NCI-H187 (cell line): Measurements from ENCODE around the gene NDST3.
"Not testable (repeated sequence)": the region's sequence is repeated elsewhere in the genome, so short reads cannot be mapped to it uniquely, and the experiment has no call there.

Experiments
- DNase-seq, 2 experiments: peaks; one replicate each; lab custom pipeline; 2025; lab: John Stamatoyannopoulos, UW

The NDST3 gene

GRCh38 chr4:118180776-118181175, 146.5 kb downstream of the NDST3 start:
- DNase-seq = no peak

- no peak for DNase-seq
Observed at GRCh38 chr4:118190903-118191302, 156.6 kb downstream of the NDST3 start.

DNA sequence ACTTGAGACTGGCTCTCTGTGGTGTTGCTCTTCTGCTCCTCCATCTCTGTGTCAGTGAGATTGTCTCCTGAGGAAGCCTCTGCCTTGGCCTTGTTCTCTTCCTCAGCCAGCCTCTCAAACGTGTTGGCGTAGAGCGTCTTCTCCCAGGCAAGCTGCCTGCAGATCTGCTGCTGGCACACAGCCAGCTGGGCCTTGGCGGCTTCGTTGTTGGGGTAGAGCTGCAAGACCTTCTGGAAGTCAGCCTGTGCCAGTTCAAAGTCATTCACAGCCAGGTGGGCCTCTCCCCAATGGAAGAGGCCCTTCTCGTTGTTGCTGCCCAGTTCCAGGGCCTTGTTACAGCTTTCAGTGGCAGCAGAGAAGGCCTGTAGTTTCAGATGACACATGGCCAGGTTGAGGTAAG, 159.1 kb downstream of the NDST3 start:
- DNase-seq = no peak

GRCh38 chr4:118206627-118207026, 172.3 kb downstream of the NDST3 start:
- no peak for DNase-seq

GRCh38 chr4:118213101-118213500, 178.8 kb downstream of the NDST3 start:
- DNase-seq = no peak

DNA sequence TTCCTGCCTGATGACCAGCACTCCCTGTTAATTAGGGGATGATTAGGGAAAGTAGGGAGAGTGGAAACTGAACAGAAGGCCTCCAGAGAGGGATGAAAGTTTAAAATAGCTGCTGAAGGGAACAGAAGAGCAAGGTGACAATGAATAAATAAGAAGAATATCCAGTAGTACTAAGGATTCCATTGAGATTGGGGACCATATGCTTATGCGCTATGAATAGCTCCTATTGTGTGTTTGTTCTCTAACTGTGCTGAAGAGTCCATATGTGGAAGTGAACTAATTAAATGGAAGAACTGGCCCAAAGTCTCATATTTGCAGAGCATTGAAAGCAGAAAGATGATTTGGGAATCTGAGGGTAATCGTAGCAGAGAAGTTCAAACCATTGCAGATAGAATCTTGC, 181.5 kb downstream of the NDST3 start:
- no peak for DNase-seq

DNA sequence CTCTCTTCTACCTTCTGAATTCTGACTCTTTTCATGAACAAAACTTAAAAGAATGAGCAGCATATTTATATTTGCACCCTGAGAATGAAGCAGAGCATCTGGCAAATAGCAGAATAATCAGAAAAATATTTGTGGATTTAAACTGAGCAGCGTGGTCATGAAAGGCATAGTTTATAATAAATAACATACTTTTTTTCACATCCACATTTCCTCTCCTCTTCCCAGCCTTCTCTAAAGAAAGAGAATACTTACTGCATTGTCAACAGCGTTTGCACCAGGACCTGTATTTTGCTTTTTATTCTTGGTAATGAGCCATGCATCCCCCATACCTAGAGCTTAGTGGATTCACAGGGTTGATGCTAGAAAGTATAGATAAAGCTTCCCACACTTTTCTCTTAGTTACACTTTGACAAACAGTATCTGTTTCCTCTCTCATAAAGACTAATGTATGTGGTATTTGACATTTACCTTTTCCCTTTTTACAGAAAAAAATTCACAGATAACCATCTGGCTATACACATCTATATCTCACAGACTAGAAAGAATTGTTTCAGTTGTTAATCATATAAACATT, 187.0 kb downstream of the NDST3 start:
- DNase-seq = no peak

- no peak for DNase-seq
Observed at GRCh38 chr4:118224243-118224829, 190.1 kb downstream of the NDST3 start.

DNA sequence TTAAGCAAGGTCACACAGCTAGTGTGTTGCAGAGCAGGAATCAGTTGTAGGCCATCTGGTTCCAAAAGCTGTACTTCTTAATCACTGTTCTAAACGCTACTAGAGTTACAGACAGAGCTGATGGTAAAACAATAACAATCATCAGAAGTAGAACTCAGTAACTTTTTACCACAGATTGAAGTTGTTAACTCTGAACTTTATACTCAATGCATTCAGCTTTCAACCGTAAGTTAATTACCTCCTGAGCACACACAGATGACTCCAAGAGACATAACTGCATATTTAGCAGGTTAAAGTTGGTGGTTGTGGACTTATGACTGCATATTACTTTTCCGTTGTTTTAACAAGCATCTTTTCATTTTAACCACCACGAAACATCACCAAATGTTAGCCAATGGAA, 191.2 kb downstream of the NDST3 start:
- no peak for DNase-seq

DNA sequence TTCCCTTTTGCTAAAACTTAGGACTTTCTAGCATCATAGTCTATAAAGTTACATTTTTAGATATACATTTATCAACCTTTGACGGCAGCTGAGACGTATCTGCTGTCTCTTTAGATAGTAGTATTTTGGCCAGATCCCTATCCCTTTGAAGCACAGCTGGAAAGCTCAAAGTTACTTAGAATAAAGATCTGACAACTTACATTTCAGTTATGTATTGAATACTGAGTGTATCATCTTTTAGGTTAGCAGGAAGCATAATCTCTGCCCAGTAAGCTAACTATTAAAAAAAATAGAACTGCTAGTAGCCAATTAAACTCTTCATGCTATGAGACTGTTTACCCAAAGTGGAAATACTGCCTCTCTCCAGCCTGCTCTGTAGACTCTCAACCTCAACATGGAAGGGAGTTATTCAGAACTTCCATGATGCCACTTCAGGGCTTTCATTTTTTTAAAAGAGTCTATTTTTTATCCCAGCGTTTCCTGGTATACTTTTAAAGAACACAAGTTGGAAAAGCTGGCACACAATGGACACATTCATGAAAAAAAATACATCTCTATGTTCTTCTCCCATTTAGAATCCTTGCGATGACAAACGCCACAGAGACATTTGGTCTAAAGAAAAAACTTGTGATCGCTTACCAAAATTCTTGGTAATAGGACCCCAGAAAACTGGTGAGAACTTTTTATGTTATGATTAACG, 192.2 kb downstream of the NDST3 start:
- no peak for DNase-seq

GRCh38 chr4:118235566-118236120, 201.4 kb downstream of the NDST3 start:
- DNase-seq = no peak

GRCh38 chr4:118237531-118237930, 203.2 kb downstream of the NDST3 start:
- no peak for DNase-seq

GRCh38 chr4:118249890-118250289, 215.6 kb downstream of the NDST3 start:
- no peak for DNase-seq

DNA sequence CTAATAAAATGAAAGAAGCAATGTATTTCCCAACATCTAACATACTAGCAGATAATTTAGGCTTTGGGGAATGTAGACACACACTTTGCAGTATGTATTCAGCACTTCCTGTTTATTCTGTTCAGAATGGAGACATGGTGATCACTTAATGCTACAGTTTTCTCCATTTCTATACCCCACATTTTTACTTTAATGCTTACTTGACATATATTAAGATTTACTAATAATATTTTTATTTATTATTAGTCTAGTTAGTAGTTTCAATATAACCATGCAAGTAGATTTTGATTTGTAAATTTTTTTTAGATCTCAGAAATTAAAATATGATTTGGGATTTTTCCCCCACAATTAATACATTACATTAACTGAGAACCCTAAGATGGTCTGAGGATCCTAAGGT, 220.1 kb downstream of the NDST3 start:
- no peak for DNase-seq

- no peak for DNase-seq
Observed at GRCh38 chr4:118259111-118259510, 224.8 kb downstream of the NDST3 start.

DNA sequence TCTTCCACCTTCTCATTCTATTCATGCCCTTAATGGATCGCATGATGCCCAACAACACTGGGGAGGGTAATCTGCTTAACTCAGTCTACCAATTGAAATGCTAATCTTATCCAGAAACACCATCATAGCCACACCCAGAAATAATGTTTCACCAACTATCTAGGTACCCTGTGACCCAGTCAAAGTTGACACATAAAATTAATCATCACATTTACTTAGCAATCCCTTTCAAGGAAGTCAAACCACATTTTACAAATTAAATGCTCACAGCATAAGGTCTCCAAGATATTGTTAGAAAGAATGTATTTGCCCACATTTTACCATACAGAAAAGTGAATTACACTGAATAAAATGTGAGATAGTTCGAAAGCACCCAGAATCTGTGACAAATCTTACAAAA, 226.0 kb downstream of the NDST3 start:
- no peak for DNase-seq

GRCh38 chr4:118264096-118264495, 229.8 kb downstream of the NDST3 start:
- no peak for DNase-seq

- DNase-seq = no peak
Observed at GRCh38 chr4:118265312-118266144, 231.2 kb downstream of the NDST3 start.

DNA sequence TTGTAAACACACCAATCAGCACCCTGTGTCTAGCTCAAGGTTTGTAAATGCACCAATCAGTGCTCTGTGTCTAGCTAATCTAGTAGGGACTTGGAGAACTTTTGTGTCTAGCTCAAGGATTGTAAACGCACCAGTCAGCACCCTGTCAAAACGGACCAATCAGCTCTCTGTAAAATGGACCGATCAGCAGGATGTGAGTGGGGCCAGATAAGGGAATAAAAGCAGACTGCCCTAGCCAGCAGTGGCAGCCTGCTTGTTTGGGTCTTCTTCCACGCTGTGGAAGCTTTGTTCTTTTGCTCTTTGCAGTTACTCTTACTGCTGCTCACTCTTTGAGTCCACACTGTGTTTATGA, 231.8 kb downstream of the NDST3 start:
- not testable (repeated sequence) for DNase-seq

DNA sequence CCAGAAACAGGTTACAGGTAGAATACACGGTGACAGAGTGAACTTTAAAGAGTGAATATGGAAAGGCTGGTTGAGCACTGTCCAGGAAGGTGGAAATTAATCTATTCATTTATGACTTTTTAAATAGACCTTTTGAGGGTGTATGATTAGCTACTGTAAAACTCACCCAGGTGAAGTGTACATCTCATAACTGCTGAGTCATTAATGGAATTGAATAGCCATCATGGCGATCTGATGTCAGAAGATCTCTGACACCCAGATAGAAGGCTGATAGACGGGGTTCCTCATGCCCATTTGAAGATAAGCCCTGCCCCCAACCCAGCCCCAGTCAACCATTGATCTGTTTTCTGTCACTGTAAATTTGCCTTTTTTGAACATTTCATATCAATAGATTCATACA, 234.5 kb downstream of the NDST3 start:
- no peak for DNase-seq

DNA sequence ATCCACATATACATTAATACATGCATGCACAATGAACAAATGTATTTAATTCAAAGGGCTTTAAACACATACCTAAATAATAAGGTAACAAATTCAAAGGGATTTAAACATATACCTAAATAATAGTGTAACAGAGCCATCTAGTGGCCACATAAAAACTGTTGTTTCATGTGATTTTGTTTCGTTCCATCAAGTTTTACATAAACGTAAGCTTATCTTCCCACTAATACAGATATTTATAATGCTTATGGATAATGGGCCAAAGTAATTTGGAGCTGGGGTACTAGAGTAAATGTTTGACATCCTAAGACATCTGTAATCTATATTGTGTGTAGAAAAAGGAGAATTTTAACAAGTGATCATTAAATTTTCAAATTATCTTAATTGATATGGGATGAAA, 236.2 kb downstream of the NDST3 start:
- no peak for DNase-seq

- no peak for DNase-seq
Observed at GRCh38 chr4:118271788-118272187, 237.5 kb downstream of the NDST3 start.

DNA sequence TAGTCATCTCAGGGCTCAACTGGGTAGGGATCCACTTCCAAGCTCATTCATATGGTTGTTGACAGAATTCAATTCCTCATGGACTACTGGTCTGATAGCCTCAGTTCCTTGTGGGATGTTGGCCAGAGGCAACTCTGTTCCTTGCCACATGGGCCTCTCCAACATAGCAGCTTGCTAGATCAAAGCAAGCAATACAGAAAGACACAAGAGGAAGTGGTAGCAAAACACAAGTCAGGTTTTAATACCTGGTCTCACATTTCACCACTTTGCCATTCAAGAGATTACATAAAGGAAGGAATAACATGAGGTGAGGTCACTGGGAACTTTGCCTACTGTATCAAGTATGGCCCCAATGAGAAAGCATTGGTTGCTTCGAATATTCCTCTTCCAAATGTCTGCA, 239.4 kb downstream of the NDST3 start:
- DNase-seq = no peak
